GM12872 (cell line): ENCODE measurements around the gene PXMP4.

Experiments used
- CTCF ChIP-seq: IDR thresholded peaks from 3 replicates; pipeline ENCODE4 v1.5.1; 2011; ENCODE audit warnings: low read depth, mild to moderate bottlenecking, low read length, moderate library complexity; ENCODE audit not compliant: insufficient read depth

The PXMP4 gene

GRCh38 chr20:33687993-33688937 lies 31.8 kb downstream of the PXMP4 start:
- no peak for TF ChIP-seq CTCF

- TF ChIP-seq CTCF, result no peak
Measured at GRCh38 chr20:33687370-33687915, 32.7 kb downstream of the PXMP4 start.

- no peak for TF ChIP-seq CTCF
Measured at GRCh38 chr20:33686984-33687366, 33.1 kb downstream of the PXMP4 start.

GRCh38 chr20:33686100-33686983 lies 33.8 kb downstream of the PXMP4 start, which contains the start of gene E2F1:
Gene E2F1 (minus strand): TSS chr20:33686385. CDS start chr20:33686264, 121 bp downstream.
- TF ChIP-seq CTCF, result 0 out of 3 replicates have a peak, but pooled peaks have one; percentile 24

GRCh38 chr20:33685328-33686099 lies 34.6 kb downstream of the PXMP4 start:
- no peak for TF ChIP-seq CTCF

- no peak for TF ChIP-seq CTCF
Measured at GRCh38 chr20:33684533-33685327, 35.4 kb downstream of the PXMP4 start.
